ENCODE data around the gene HNF4A. TPM values are rescaled to one million over a fixed set of nuclear protein-coding genes. Genes with fewer than 3 reads are reported as not detected.
A peak's percentile ranks its signal among the peaks of the same experiment; 100 is the strongest.

The HNF4A gene
- total and polyA plus RNA-seq, 7 donors = 0.27 to 124 (median 52.9) TPM; not detected in 2

DNA sequence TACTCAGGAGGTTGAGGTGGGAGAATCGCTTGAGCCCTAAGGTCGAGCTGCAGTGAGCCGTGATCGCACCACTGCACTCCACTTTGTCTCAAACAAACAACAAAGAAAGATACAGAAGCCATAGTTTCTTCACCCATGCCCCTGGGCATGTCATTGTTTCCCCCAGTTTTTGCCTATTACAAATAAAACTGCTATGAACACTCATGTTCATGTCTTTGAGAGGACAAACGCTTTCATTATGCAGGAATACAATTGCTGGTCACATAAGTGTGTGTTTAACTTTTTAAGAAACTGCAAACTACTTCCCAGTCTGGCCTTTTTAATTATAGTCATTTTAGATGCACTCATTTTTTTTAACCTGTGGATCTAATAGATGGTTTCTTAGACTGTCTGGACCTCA is 108.0 kb downstream of the HNF4A start:
- 85 to 88% methylated on average over 5 of the region's 5 CpGs for WGBS, 2 donors
- no peak for DNase-seq
- TF ChIP-seq EP300 (IDR thresholded peaks at IDR 0.05) = no peak
- Histone ChIP-seq H3K27me3 (no peaks in the 10 kb centered on the region), H3K4me1 (no peaks in the 10 kb centered on the region), H3K9me3 (no peaks in the 10 kb centered on the region), H3K27ac (no peak overlapping the region), H3K4me3 (no peak overlapping the region), H3K36me3 (no peaks in the 10 kb centered on the region)
- intact Hi-C loops (cut with DNase I) = no loop called here

DNA sequence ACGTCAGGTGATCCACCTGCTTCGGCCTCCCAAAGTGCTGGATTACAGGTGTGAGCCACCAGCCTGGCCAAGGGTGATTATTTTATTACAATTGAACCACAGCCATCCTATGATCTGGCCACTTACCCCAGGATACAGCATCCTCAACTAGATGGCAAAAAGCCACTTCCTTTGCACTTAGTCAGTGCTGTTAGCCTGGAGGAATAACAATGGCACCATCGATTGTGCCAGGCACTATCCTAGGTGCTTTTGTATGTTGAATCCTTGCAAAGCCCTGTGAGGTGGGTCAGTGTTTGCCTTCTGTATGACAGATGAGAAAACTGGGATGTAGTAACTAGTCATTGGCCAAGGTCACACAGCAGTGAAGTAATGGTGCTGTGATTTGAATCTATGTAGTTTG is 109.0 kb downstream of the HNF4A start:
- 45 to 86% methylated on average over 3 of the region's 3 CpGs for WGBS, 2 donors

DNA sequence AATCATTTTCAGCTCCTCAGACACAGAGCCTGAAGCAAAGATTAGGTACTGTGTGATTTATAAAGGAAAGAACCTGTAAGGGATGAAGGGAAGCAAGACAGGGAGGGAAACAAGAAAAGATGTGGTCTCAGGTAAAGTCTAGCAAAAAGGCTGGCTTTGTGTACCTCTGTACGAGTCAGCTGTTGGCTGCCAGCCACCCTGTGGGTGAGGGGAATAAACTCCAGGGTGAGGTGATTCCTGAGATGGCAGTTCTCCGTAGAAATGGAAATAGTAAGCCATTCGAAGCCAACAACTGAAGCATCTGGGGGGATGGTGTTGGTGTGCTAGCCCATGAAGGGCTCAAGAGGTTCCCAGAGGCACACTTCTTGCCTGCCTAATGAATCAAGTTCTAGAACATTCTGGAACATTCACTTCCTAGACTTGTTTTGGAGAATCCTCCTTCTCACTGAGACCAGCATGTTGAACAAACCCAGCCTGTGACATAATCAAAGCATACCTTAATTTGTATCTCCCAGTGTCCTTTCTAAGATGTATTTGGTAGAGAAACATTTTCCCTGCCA is 109.6 kb downstream of the HNF4A start:
- Histone ChIP-seq H3K27ac (no peak overlapping the region), H3K9me3 (no peaks in the 10 kb centered on the region), H3K4me1 (no peaks in the 10 kb centered on the region), H3K27me3 (no peaks in the 10 kb centered on the region), H3K4me3 (no peak overlapping the region), H3K36me3 (no peaks in the 10 kb centered on the region)
- no peak for DNase-seq
- intact Hi-C loops (cut with DNase I) = no loop called here
- 15 to 52% methylated on average over 3 of the region's 3 CpGs for WGBS, 2 donors
- TF ChIP-seq POLR2A (IDR thresholded peaks at IDR 0.05) (no peak), EP300 (IDR thresholded peaks at IDR 0.05) (no peak), POLR2AphosphoS5 (IDR thresholded peaks at IDR 0.05) (no peak)
- TF ChIP-seq, protein P1, sequence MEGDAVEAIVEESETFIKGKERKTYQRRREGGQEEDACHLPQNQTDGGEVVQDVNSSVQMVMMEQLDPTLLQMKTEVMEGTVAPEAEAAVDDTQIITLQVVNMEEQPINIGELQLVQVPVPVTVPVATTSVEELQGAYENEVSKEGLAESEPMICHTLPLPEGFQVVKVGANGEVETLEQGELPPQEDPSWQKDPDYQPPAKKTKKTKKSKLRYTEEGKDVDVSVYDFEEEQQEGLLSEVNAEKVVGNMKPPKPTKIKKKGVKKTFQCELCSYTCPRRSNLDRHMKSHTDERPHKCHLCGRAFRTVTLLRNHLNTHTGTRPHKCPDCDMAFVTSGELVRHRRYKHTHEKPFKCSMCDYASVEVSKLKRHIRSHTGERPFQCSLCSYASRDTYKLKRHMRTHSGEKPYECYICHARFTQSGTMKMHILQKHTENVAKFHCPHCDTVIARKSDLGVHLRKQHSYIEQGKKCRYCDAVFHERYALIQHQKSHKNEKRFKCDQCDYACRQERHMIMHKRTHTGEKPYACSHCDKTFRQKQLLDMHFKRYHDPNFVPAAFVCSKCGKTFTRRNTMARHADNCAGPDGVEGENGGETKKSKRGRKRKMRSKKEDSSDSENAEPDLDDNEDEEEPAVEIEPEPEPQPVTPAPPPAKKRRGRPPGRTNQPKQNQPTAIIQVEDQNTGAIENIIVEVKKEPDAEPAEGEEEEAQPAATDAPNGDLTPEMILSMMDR (IDR thresholded peaks at IDR 0.05) = no peak

More for the DNA sequence above, 109.0 kb downstream of the HNF4A start:
- no peaks in the 10 kb centered on the region for H3K36me3 ChIP-seq
- TF ChIP-seq, protein P1 (IDR thresholded peaks at IDR 0.05) = no peak
- TF ChIP-seq POLR2AphosphoS5 (IDR thresholded peaks at IDR 0.05) = no peak
- no peak for TF ChIP-seq EP300 (IDR thresholded peaks at IDR 0.05)
- no peak for TF ChIP-seq POLR2A (IDR thresholded peaks at IDR 0.05)
- intact Hi-C loops (cut with DNase I) = no loop called here
- no peaks in the 10 kb centered on the region for H3K27me3 ChIP-seq
- H3K4me3 ChIP-seq = no peak overlapping the region
- H3K9me3 ChIP-seq = no peaks in the 10 kb centered on the region
- no peak overlapping the region for H3K27ac ChIP-seq
- DNase-seq = no peak
- H3K4me1 ChIP-seq = no peaks in the 10 kb centered on the region

DNA sequence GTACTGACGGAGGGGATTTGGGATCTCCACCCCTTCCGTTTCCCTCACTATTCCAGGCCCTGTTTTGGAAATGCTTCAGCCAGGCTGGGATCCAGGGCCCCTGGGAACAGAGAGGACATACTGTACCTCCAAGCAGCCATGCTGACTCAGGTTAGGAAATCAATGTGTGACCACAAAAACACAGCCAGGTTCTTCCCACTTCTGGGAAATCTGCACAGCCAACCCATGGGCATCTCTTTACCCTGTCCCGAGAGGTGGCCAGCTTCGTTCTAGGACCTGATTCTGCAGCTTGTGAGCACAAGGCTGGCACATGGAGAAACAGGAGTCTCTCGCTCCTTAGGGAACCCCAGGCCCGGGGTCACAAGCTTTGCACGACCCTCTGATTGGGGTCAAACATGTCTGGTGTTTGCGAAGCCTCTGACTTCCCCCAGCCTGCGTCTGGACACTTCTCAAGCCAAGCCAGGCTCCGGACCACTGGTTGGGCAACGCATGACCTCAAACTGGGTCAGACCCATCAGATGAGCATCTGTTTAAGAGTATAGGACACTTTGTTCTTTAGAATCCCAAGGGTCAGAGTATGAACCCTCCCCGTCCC is 111.9 kb downstream of the HNF4A start:
- H3K27ac ChIP-seq = no peak overlapping the region
- H3K27me3 ChIP-seq = peaks cover 0 to 3% (median 0%) of the 10 kb centered on the region in 3 donors
- 81 to 87% methylated on average over 12 of the region's 12 CpGs for WGBS, 2 donors
- no peaks in the 10 kb centered on the region for H3K4me1 ChIP-seq
- no peaks in the 10 kb centered on the region for H3K36me3 ChIP-seq
- DNase-seq = peak; percentile 75
- intact Hi-C loops (cut with DNase I) = no loop called here
- TF ChIP-seq EP300 (IDR thresholded peaks at IDR 0.05) (peak in 1 of 4 donors; percentile 60), POLR2AphosphoS5 (IDR thresholded peaks at IDR 0.05) (peak in 2 of 4 donors; percentile 27 to 46), POLR2A (IDR thresholded peaks at IDR 0.05) (no peak)
- TF ChIP-seq, protein P1 (IDR thresholded peaks at IDR 0.05) = no peak
- H3K9me3 ChIP-seq = no peaks in the 10 kb centered on the region
- H3K4me3 ChIP-seq = no peak overlapping the region

DNA sequence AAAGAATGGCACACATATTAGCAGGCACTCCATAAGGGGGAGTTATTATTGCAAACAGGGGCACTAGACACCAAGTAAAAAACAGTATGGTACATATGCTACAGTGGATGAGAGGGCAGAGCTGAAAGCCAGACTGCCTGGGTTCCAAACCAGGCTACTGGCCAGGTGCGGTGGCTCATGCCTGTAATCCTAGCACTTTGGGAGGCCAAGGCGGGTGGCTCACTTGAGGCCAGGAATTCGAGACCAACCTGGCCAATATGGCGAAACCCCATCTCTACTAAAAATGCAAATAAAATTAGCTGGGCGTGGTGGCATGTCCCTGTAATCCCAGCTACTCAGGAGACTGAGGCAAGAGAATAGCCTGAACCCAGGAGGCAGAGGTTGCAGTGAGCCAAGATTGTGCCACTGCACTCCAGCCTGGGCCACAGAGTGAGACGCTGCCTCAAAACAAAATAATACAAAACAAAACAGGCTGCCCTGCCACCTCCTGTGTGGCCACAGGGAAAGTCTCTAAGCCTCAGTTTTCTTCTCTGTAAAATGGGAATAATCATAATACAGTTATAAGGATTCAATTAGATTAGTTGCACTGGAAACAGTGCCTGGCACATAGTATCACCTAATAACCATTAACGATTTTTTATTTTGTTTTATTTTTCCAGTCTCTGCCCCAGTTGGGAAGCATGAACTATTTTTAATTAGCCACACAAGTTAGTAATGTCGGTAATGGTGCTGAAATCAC is 112.7 kb downstream of the HNF4A start:
- peaks cover 0 to 3% (median 0%) of the 10 kb centered on the region in 3 donors for H3K27me3 ChIP-seq
- intact Hi-C loops (cut with DNase I) = no loop called here
- H3K4me1 ChIP-seq = no peaks in the 10 kb centered on the region
- H3K27ac ChIP-seq = no peak overlapping the region
- H3K9me3 ChIP-seq = no peaks in the 10 kb centered on the region
- no peak for TF ChIP-seq POLR2A (IDR thresholded peaks at IDR 0.05)
- no peak for TF ChIP-seq POLR2AphosphoS5 (IDR thresholded peaks at IDR 0.05)
- TF ChIP-seq, protein P1 (IDR thresholded peaks at IDR 0.05) = no peak
- no peak for TF ChIP-seq EP300 (IDR thresholded peaks at IDR 0.05)
- DNase-seq = no peak
- H3K36me3 ChIP-seq = no peaks in the 10 kb centered on the region
- no peak overlapping the region for H3K4me3 ChIP-seq
- WGBS, 2 donors = 92 to 94% methylated on average over 8 of the region's 8 CpGs

Measured in sigmoid colon (tissue), 7 donors.